ENCODE data around the gene ITGB3.
"Not testable (repeated sequence)": the region's sequence is repeated elsewhere in the genome, so short reads cannot be mapped to it uniquely, and the experiment has no call there.

ITGB3 gene

GRCh38 chr17:47253541-47254402, at the start of gene ITGB3:
TSS of gene ITGB3 (plus strand) at chr17:47253827. CDS start at chr17:47253862, 35 bp downstream.
- DNase-seq: peak; percentile 16 to 42

- DNase-seq: no peak
Measured at GRCh38 chr17:47203984-47204721, 49.5 kb upstream of the ITGB3 start.

GRCh38 chr17:47204722-47205418, 48.8 kb upstream of the ITGB3 start:
- DNase-seq: peak; percentile 49 to 70

- DNase-seq: no peak
Measured at GRCh38 chr17:47205419-47205963, 48.1 kb upstream of the ITGB3 start.

- no peak for DNase-seq
Measured at GRCh38 chr17:47207143-47208067, 46.2 kb upstream of the ITGB3 start.

- DNase-seq: no peak
Measured at GRCh38 chr17:47208744-47209488, 44.7 kb upstream of the ITGB3 start, which contains the start of gene MYL4. TSS of gene MYL4 (plus strand) at chr17:47209348. CDS start at chr17:47209423, 75 bp downstream.

GRCh38 chr17:47209499-47209898, 44.1 kb upstream of the ITGB3 start:
- DNase-seq: no peak

- DNase-seq: no peak
Measured at GRCh38 chr17:47210105-47210504, 43.5 kb upstream of the ITGB3 start.

GRCh38 chr17:47210779-47211178, 42.8 kb upstream of the ITGB3 start:
- no peak for DNase-seq

GRCh38 chr17:47212458-47212857, 41.2 kb upstream of the ITGB3 start:
- no peak for DNase-seq

- no peak for DNase-seq
Measured at GRCh38 chr17:47213540-47213939, 40.1 kb upstream of the ITGB3 start.

- no peak for DNase-seq
Measured at GRCh38 chr17:47214931-47215330, 38.7 kb upstream of the ITGB3 start.

GRCh38 chr17:47216821-47217220, 36.8 kb upstream of the ITGB3 start:
- not testable (repeated sequence) for DNase-seq

- not testable (repeated sequence) for DNase-seq
Measured at GRCh38 chr17:47217279-47217678, 36.3 kb upstream of the ITGB3 start.

- DNase-seq: no peak
Measured at GRCh38 chr17:47218896-47219430, 34.7 kb upstream of the ITGB3 start.

- no peak for DNase-seq
Measured at GRCh38 chr17:47219621-47220475, 33.8 kb upstream of the ITGB3 start.

GRCh38 chr17:47220531-47220999, 33.1 kb upstream of the ITGB3 start:
- no peak for DNase-seq

GRCh38 chr17:47221154-47221553, 32.5 kb upstream of the ITGB3 start:
- DNase-seq: no peak

GRCh38 chr17:47222047-47222446, 31.6 kb upstream of the ITGB3 start:
- no peak for DNase-seq

GRCh38 chr17:47223007-47223406, 30.6 kb upstream of the ITGB3 start:
- DNase-seq: no peak
